Motor neuron (in vitro differentiated cells): ENCODE data around the gene RGS6. TPM values are rescaled to one million over a fixed set of nuclear protein-coding genes. Genes with fewer than 3 reads are reported as not detected.
"Not testable (repeated sequence)": the region's sequence is repeated elsewhere in the genome, so short reads cannot be mapped to it uniquely, and the experiment has no call there.

Experiments
- ATAC-seq, 8 experiments: fragments of 200-7000 bp; cut with Tn5 transposase; replicated peaks in 6 of 8; 2 replicates each; pipeline ENCODE4 v1.8.0; 2021; ENCODE audit warnings: mild to moderate bottlenecking in 8 of 8, moderate library complexity in 8 of 8
- H3K27ac ChIP-seq, 2 donors: fragments of 250-450 bp; sonication (Bioruptor Pico); 2 replicates each; pipeline ENCODE4 v1.9.0; 2021; ENCODE audit warnings: antibody characterized with exemption in 2 of 2, mild to moderate bottlenecking in 2 of 2, moderate library complexity in 1 of 2
- H3K4me1 ChIP-seq, 2 donors: fragments of 250-450 bp; sonication (Bioruptor Pico); replicated peaks in 1 of 2; 2 replicates each; pipeline ENCODE4 v1.6.1; 2021; ENCODE audit warnings: antibody characterized with exemption in 2 of 2, mild to moderate bottlenecking in 2 of 2, moderate library complexity in 1 of 2
- H3K4me3 ChIP-seq, 5 donors: fragments of 250-450 bp; sonication (Bioruptor Pico); 2 replicates each; pipeline ENCODE4 v1.9.0; 2021; ENCODE audit warnings: antibody characterized with exemption in 5 of 5, mild to moderate bottlenecking in 5 of 5, moderate library complexity in 4 of 5
- WGBS, 10 experiments: fragments of 450-650 bp; shearing (Covaris generic); methylation state at CpG; one replicate each; pipeline ENCODE4 v1.0.0; 2022; 5-methylcytosine and 5-hydroxymethylcytosine counted together
- in situ Hi-C, 9 experiments: fragments of 400-800 bp; cut with MboI; loops; one replicate each; pipeline ENCODE4 v1.15.0; 2021; ENCODE audit warnings: low sequenced_read_pairs in 9 of 9, low pct_unique_long_range_greater_than_20kb in 2 of 9; ENCODE audit not compliant: unreplicated experiment in 9 of 9
- total RNA-seq, 8 experiments: library from RNA; unstranded; fragments of 300-600 nt; gene quantifications; 2 replicates each; pipeline versions ENCODE4 v1.2.3 to v1.2.4, GENCODE V29; 2022

The RGS6 gene
- total RNA-seq, 8 experiments from 2014 or later: 0.22 to 15.5 (median 1.3) TPM

- WGBS, 10 experiments: 30 to 100% (median 100%) methylated on average over 1 to 2 of the region's 6 CpGs; no CpG with 5 or more reads in 7 of the 10 experiments
- H3K4me1 ChIP-seq: peaks cover 14 to 19% of the 10 kb centered on the region in 2 donors
- in situ Hi-C loops: no loop called here
- H3K4me3 ChIP-seq: no peak overlapping the region
- H3K27ac ChIP-seq: no peak overlapping the region
- no peak for ATAC-seq
Measured at GRCh38 chr14:72471346-72471745, 539.1 kb downstream of the RGS6 start.

GRCh38 chr14:72472845-72473244 is 540.6 kb downstream of the RGS6 start:
- Histone ChIP-seq H3K4me1 (peaks cover 15 to 26% of the 10 kb centered on the region in 2 donors), H3K27ac (no peak overlapping the region), H3K4me3 (no peak overlapping the region)
- WGBS, 10 experiments: 59 to 100% (median 87%) methylated on average over 1 to 13 of the region's 14 CpGs
- ATAC-seq: no peak
- in situ Hi-C loops: no loop called here

GRCh38 chr14:72476657-72477499 is 544.6 kb downstream of the RGS6 start:
- Histone ChIP-seq H3K4me3 (no peak overlapping the region), H3K27ac (no peak overlapping the region), H3K4me1 (peaks cover 38 to 43% of the 10 kb centered on the region in 2 donors)
- in situ Hi-C loops: no loop called here
- 0 to 80% (median 62%) methylated on average over 1 to 8 of the region's 8 CpGs; no CpG with 5 or more reads in 2 of the 10 experiments for WGBS, 10 experiments
- peak in 7 of 8 experiments; percentile 7 to 65 (median 55) for ATAC-seq

GRCh38 chr14:72477578-72477977 is 545.3 kb downstream of the RGS6 start:
- in situ Hi-C loops, H3K4me3 ChIP-seq, H3K27ac ChIP-seq: not testable (repeated sequence)
- WGBS, 10 experiments: 4 to 93% (median 80%) methylated on average over 1 to 5 of the region's 5 CpGs; no CpG with 5 or more reads in 2 of the 10 experiments
- peak in 4 of 8 experiments; percentile 36 to 58 (median 50) for ATAC-seq
- peaks cover 31 to 36% of the 10 kb centered on the region in 2 donors for H3K4me1 ChIP-seq

GRCh38 chr14:72478471-72478893 is 546.3 kb downstream of the RGS6 start:
- ATAC-seq: peak in 4 of 8 experiments; percentile 4 to 43 (median 42)
- Histone ChIP-seq H3K4me3 (no peak overlapping the region), H3K27ac (no peak overlapping the region), H3K4me1 (peaks cover 30 to 36% of the 10 kb centered on the region in 2 donors)
- WGBS, 10 experiments: 10 to 100% (median 42%) methylated on average over 2 to 8 of the region's 8 CpGs; no CpG with 5 or more reads in 2 of the 10 experiments
- in situ Hi-C loops: no loop called here

GRCh38 chr14:72479461-72479931 is 547.3 kb downstream of the RGS6 start:
- H3K4me1 ChIP-seq: peaks cover 30 to 32% of the 10 kb centered on the region in 2 donors
- in situ Hi-C loops: no loop called here
- ATAC-seq: peak; percentile 32 to 91 (median 44)
- no peak overlapping the region for H3K4me3 ChIP-seq
- 4 to 81% (median 58%) methylated on average over 1 to 3 of the region's 3 CpGs; no CpG with 5 or more reads in 3 of the 10 experiments for WGBS, 10 experiments
- no peak overlapping the region for H3K27ac ChIP-seq

GRCh38 chr14:72480464-72481243 is 548.4 kb downstream of the RGS6 start:
- Histone ChIP-seq H3K4me1 (peaks cover 30 to 32% of the 10 kb centered on the region in 2 donors), H3K27ac (no peak overlapping the region), H3K4me3 (no peak overlapping the region)
- WGBS, 10 experiments: 0 to 100% (median 80%) methylated on average over 1 to 12 of the region's 13 CpGs; no CpG with 5 or more reads in 2 of the 10 experiments
- ATAC-seq: no peak
- in situ Hi-C loops: no loop called here

- in situ Hi-C loops: no loop called here
- Histone ChIP-seq H3K27ac (no peak overlapping the region), H3K4me1 (peaks cover 21 to 28% of the 10 kb centered on the region in 2 donors), H3K4me3 (no peak overlapping the region)
- 0 to 90% (median 56%) methylated on average over 1 to 3 of the region's 3 CpGs; no CpG with 5 or more reads in 3 of the 10 experiments for WGBS, 10 experiments
- no peak for ATAC-seq
Measured at GRCh38 chr14:72483311-72483710, 551.1 kb downstream of the RGS6 start.

- Histone ChIP-seq H3K4me3 (no peak overlapping the region), H3K27ac (no peak overlapping the region), H3K4me1 (peaks cover 5 to 6% of the 10 kb centered on the region in 2 donors)
- in situ Hi-C loops: no loop called here
- WGBS, 10 experiments: 0 to 86% (median 50%) methylated on average over 1 of the region's 1 CpG; no CpG with 5 or more reads in 3 of the 10 experiments
- ATAC-seq: peak in 2 of 8 experiments; percentile 71 to 86
Measured at GRCh38 chr14:72485695-72486094, 553.5 kb downstream of the RGS6 start.

- no peak overlapping the region for H3K27ac ChIP-seq
- peak in 3 of 8 experiments; percentile 35 to 70 (median 42) for ATAC-seq
- in situ Hi-C loops: no loop called here
- 0 to 83% (median 67%) methylated on average over 1 to 2 of the region's 2 CpGs; no CpG with 5 or more reads in 6 of the 10 experiments for WGBS, 10 experiments
- no peak overlapping the region for H3K4me3 ChIP-seq
- H3K4me1 ChIP-seq: no peaks in the 10 kb centered on the region
Measured at GRCh38 chr14:72488514-72488913, 556.3 kb downstream of the RGS6 start.

GRCh38 chr14:72492196-72492595 is 560.0 kb downstream of the RGS6 start:
- Histone ChIP-seq H3K4me3 (no peak overlapping the region), H3K27ac (no peak overlapping the region), H3K4me1 (no peaks in the 10 kb centered on the region)
- no peak for ATAC-seq
- in situ Hi-C loops: no loop called here
- 43 to 88% (median 71%) methylated on average over 1 to 5 of the region's 5 CpGs; no CpG with 5 or more reads in 5 of the 10 experiments for WGBS, 10 experiments

- 0 to 82% (median 55%) methylated on average over 1 of the region's 1 CpG; no CpG with 5 or more reads in 4 of the 10 experiments for WGBS, 10 experiments
- peak in 3 of 8 experiments; percentile 72 to 92 (median 83) for ATAC-seq
- H3K4me3 ChIP-seq: no peak overlapping the region
- H3K4me1 ChIP-seq: no peaks in the 10 kb centered on the region
- H3K27ac ChIP-seq: no peak overlapping the region
- in situ Hi-C loops: no loop called here
Measured at GRCh38 chr14:72495668-72496067, 563.4 kb downstream of the RGS6 start.
